ENCODE data around the gene METTL15.

Gene METTL15

GRCh38 chr11:28242596-28242995, 134.4 kb downstream of the METTL15 start:
- in situ Hi-C loops (cut with MboI; ENCODE audit: low sequenced_read_pairs, unreplicated experiment): no loop called here
- TF ChIP-seq CTCF (IDR thresholded peaks at IDR 0.05; ENCODE audit: borderline replicate concordance, control extremely low read depth, extremely low read depth, insufficient read depth, missing control alignments): no peak
- no peak for DNase-seq (ENCODE audit: low spot score)

- no peak for TF ChIP-seq CTCF (IDR thresholded peaks at IDR 0.05; ENCODE audit: borderline replicate concordance, control extremely low read depth, extremely low read depth, insufficient read depth, missing control alignments)
- in situ Hi-C loops (cut with MboI; ENCODE audit: low sequenced_read_pairs, unreplicated experiment): no loop called here
- DNase-seq (ENCODE audit: low spot score): no peak
These were observed 134.9 kb downstream of the METTL15 start for GRCh38 chr11:28243061-28243460.

GRCh38 chr11:28243581-28243980, 135.4 kb downstream of the METTL15 start:
- TF ChIP-seq CTCF (IDR thresholded peaks at IDR 0.05; ENCODE audit: borderline replicate concordance, control extremely low read depth, extremely low read depth, insufficient read depth, missing control alignments): no peak
- in situ Hi-C loops (cut with MboI; ENCODE audit: low sequenced_read_pairs, unreplicated experiment): no loop called here
- no peak for DNase-seq (ENCODE audit: low spot score)

- in situ Hi-C loops (cut with MboI; ENCODE audit: low sequenced_read_pairs, unreplicated experiment): no loop called here
- no peak for TF ChIP-seq CTCF (IDR thresholded peaks at IDR 0.05; ENCODE audit: borderline replicate concordance, control extremely low read depth, extremely low read depth, insufficient read depth, missing control alignments)
- DNase-seq (ENCODE audit: low spot score): no peak
These were observed 136.9 kb downstream of the METTL15 start for GRCh38 chr11:28245131-28245530.

- no peak for DNase-seq (ENCODE audit: low spot score)
- in situ Hi-C loops (cut with MboI; ENCODE audit: low sequenced_read_pairs, unreplicated experiment): no loop called here
- TF ChIP-seq CTCF (IDR thresholded peaks at IDR 0.05; ENCODE audit: borderline replicate concordance, control extremely low read depth, extremely low read depth, insufficient read depth, missing control alignments): no peak
These were observed 142.0 kb downstream of the METTL15 start for GRCh38 chr11:28250192-28250591.

- no peak for DNase-seq (ENCODE audit: low spot score)
- in situ Hi-C loops (cut with MboI; ENCODE audit: low sequenced_read_pairs, unreplicated experiment): no loop called here
- TF ChIP-seq CTCF (IDR thresholded peaks at IDR 0.05; ENCODE audit: borderline replicate concordance, control extremely low read depth, extremely low read depth, insufficient read depth, missing control alignments): no peak
These were observed 143.1 kb downstream of the METTL15 start for GRCh38 chr11:28251257-28251656.

- TF ChIP-seq CTCF (IDR thresholded peaks at IDR 0.05; ENCODE audit: borderline replicate concordance, control extremely low read depth, extremely low read depth, insufficient read depth, missing control alignments): no peak
- in situ Hi-C loops (cut with MboI; ENCODE audit: low sequenced_read_pairs, unreplicated experiment): no loop called here
- DNase-seq (ENCODE audit: low spot score): no peak
These were observed 149.6 kb downstream of the METTL15 start for GRCh38 chr11:28257761-28258160.
